KMS-11 (cell line): ENCODE results near the gene SORCS2.

Experiments used
- H2AFZ ChIP-seq: fragments of 200-600 bp; sonication (generic); 2 replicates; pipeline ENCODE4 v1.6.1; 2016; ENCODE audit warnings: antibody characterized with exemption, mixed run types, low read depth
- H3K27ac ChIP-seq: fragments of 200-600 bp; sonication (generic); 2 replicates; pipeline ENCODE4 v1.6.1; 2016; ENCODE audit warnings: mild to moderate bottlenecking, mixed run types
- H3K27me3 ChIP-seq: fragments of 200-600 bp; sonication (generic); 2 replicates; pipeline ENCODE4 v1.6.1; 2017; ENCODE audit warnings: mild to moderate bottlenecking, low read depth, mixed run types, moderate library complexity; ENCODE audit not compliant: insufficient read depth
- H3K36me3 ChIP-seq: fragments of 200-600 bp; sonication (generic); 2 replicates; pipeline ENCODE4 v1.6.1; 2017; ENCODE audit warnings: mild to moderate bottlenecking, mixed run types; ENCODE audit not compliant: insufficient read depth
- H3K4me1 ChIP-seq: fragments of 200-600 bp; sonication (generic); 2 replicates; pipeline ENCODE4 v1.6.1; 2016; ENCODE audit warnings: mild to moderate bottlenecking, low read depth, mixed run types; ENCODE audit not compliant: poor library complexity, severe bottlenecking
- H3K4me2 ChIP-seq: fragments of 200-600 bp; sonication (generic); 2 replicates; pipeline ENCODE4 v1.7.0; 2016; ENCODE audit warnings: mild to moderate bottlenecking, mixed run types
- H3K4me3 ChIP-seq: fragments of 200-600 bp; sonication (generic); IDR thresholded peaks from 2 replicates; pipeline ENCODE4 v1.6.1; 2017; ENCODE audit warnings: low read depth, low read length, mixed read lengths; ENCODE audit not compliant: insufficient read depth
- H3K79me2 ChIP-seq: fragments of 200-600 bp; sonication (generic); 2 replicates; pipeline ENCODE4 v1.6.1; 2016; ENCODE audit warnings: low read depth, mixed run types; ENCODE audit not compliant: insufficient read depth
- H3K9ac ChIP-seq: fragments of 200-600 bp; sonication (generic); 2 replicates; pipeline ENCODE4 v1.6.1; 2016; ENCODE audit warnings: mild to moderate bottlenecking, mixed run types
- H4K20me1 ChIP-seq: fragments of 200-600 bp; sonication (generic); 2 replicates; pipeline ENCODE4 v1.6.1; 2016; ENCODE audit warnings: mild to moderate bottlenecking, mixed run types; ENCODE audit not compliant: insufficient read depth
- CTCF ChIP-seq: fragments of 200-600 bp; sonication (generic); conservative IDR thresholded peaks from 2 replicates; pipeline ENCODE4 v1.6.1; 2017; ENCODE audit warnings: low read depth, mild to moderate bottlenecking, antibody characterized with exemption, low read length, moderate library complexity, mixed read lengths

SORCS2 gene

GRCh38 chr4:7336732-7337131 is 144.4 kb downstream of the SORCS2 start:
- H3K27ac ChIP-seq, result no peak overlapping the region
- no peaks in the 10 kb centered on the region for H3K36me3 ChIP-seq
- no peak overlapping the region for H3K9ac ChIP-seq
- H3K4me3 ChIP-seq, result no peak overlapping the region
- no peaks in the 10 kb centered on the region for H3K79me2 ChIP-seq
- no peaks in the 10 kb centered on the region for H3K27me3 ChIP-seq
- H2AFZ ChIP-seq, result no peak overlapping the region
- H4K20me1 ChIP-seq, result no peaks in the 10 kb centered on the region
- TF ChIP-seq CTCF, result no peak
- no peaks in the 10 kb centered on the region for H3K4me1 ChIP-seq
- no peak overlapping the region for H3K4me2 ChIP-seq

- TF ChIP-seq CTCF, result no peak
- Histone ChIP-seq H3K4me2 (no peak overlapping the region), H3K9ac (no peak overlapping the region), H2AFZ (no peak overlapping the region), H3K27ac (no peak overlapping the region), H3K27me3 (no peaks in the 10 kb centered on the region), H3K4me1 (no peaks in the 10 kb centered on the region), H4K20me1 (no peaks in the 10 kb centered on the region), H3K79me2 (no peaks in the 10 kb centered on the region), H3K36me3 (no peaks in the 10 kb centered on the region), H3K4me3 (no peak overlapping the region)
Observed at GRCh38 chr4:7337196-7338058, 145.1 kb downstream of the SORCS2 start.

GRCh38 chr4:7338059-7338452 is 145.7 kb downstream of the SORCS2 start:
- TF ChIP-seq CTCF, result no peak
- H3K4me1 ChIP-seq, result no peaks in the 10 kb centered on the region
- no peak overlapping the region for H3K9ac ChIP-seq
- H3K27ac ChIP-seq, result no peak overlapping the region
- no peak overlapping the region for H3K4me3 ChIP-seq
- no peaks in the 10 kb centered on the region for H4K20me1 ChIP-seq
- H3K36me3 ChIP-seq, result no peaks in the 10 kb centered on the region
- no peaks in the 10 kb centered on the region for H3K79me2 ChIP-seq
- no peak overlapping the region for H2AFZ ChIP-seq
- no peak overlapping the region for H3K4me2 ChIP-seq
- H3K27me3 ChIP-seq, result no peaks in the 10 kb centered on the region

- Histone ChIP-seq H3K27ac (no peak overlapping the region), H2AFZ (no peak overlapping the region), H3K9ac (no peak overlapping the region), H3K4me2 (no peak overlapping the region), H4K20me1 (no peaks in the 10 kb centered on the region), H3K27me3 (no peaks in the 10 kb centered on the region), H3K36me3 (no peaks in the 10 kb centered on the region), H3K79me2 (no peaks in the 10 kb centered on the region), H3K4me1 (no peaks in the 10 kb centered on the region), H3K4me3 (no peak overlapping the region)
- TF ChIP-seq CTCF, result no peak
Observed at GRCh38 chr4:7338876-7339623, 146.7 kb downstream of the SORCS2 start.
